Endothelial cell of umbilical vein (primary cell): ENCODE data around the gene PSMC1.

Experiments used
- CTCF ChIP-seq, 2 donors: IDR thresholded peaks; 1 replicate in 1 of 2; 2 replicates in 1 of 2; pipeline ENCODE4 v1.5.1; 2011; ENCODE audit warnings: low read length in 2 of 2, mild to moderate bottlenecking in 2 of 2, moderate library complexity in 2 of 2, control low read depth in 1 of 2, inconsistent platforms in 1 of 2, low read depth in 1 of 2; ENCODE audit not compliant: insufficient read depth in 1 of 2; ENCODE audit errors: extremely low read depth in 1 of 2
- EZH2 ChIP-seq: IDR thresholded peaks from 2 replicates; pipeline ENCODE4 v1.6.1; 2012; ENCODE audit warnings: borderline replicate concordance, low read depth, mild to moderate bottlenecking, moderate library complexity, low read length, inconsistent platforms; ENCODE audit not compliant: severe bottlenecking
- FOS ChIP-seq: IDR thresholded peaks from 2 replicates; pipeline ENCODE4 v1.6.1; 2011; ENCODE audit warnings: mild to moderate bottlenecking, low read length, moderate library complexity, borderline replicate concordance; ENCODE audit not compliant: insufficient read depth
- JUN ChIP-seq: IDR thresholded peaks from 2 replicates; pipeline ENCODE4 v1.6.1; 2011; ENCODE audit warnings: borderline replicate concordance, low read depth; ENCODE audit not compliant: insufficient read length, insufficient read depth
- MAX ChIP-seq: IDR thresholded peaks from 2 replicates; pipeline ENCODE4 v1.6.1; 2011; ENCODE audit not compliant: insufficient read depth, insufficient read length
- MYC ChIP-seq: IDR thresholded peaks from one replicate; pipeline ENCODE4 v1.6.1; 2011; ENCODE audit warnings: mild to moderate bottlenecking, low read depth, low read length
- POLR2A ChIP-seq: IDR thresholded peaks from 2 replicates; pipeline ENCODE4 v1.6.1; 2012; ENCODE audit warnings: low read depth, mild to moderate bottlenecking, control low read depth, low read length
- POLR2AphosphoS5 ChIP-seq: IDR thresholded peaks from 2 replicates; pipeline ENCODE4 v1.6.1; 2012; ENCODE audit warnings: low read depth, mild to moderate bottlenecking, control low read depth, low read length, moderate library complexity; ENCODE audit not compliant: insufficient read depth

GRCh38 chr14:90304502-90304901, 48.1 kb downstream of the PSMC1 start:
- no peak for TF ChIP-seq MAX
- no peak for TF ChIP-seq POLR2AphosphoS5
- no peak for TF ChIP-seq CTCF (IDR thresholded peaks at IDR 0.05; ENCODE audit: extremely low read depth in 1 of 2, insufficient read depth in 1 of 2, low read depth in 1 of 2, low read length in 2 of 2)
- no peak for TF ChIP-seq EZH2
- no peak for TF ChIP-seq POLR2A
- no peak for TF ChIP-seq JUN
- TF ChIP-seq MYC = no peak
- TF ChIP-seq FOS = no peak
